ENCODE data around the gene AKTIP. TPM values are rescaled to one million over a fixed set of nuclear protein-coding genes. Genes with fewer than 3 reads are reported as not detected.

AKTIP gene
- total RNA-seq, 5 donors from 2014 or later (not counting 1 experiment from before 2014, with no cell fraction given), result 56.3 to 96.8 (median 70.6) TPM

GRCh38 chr16:53484542-53484941 lies 18.5 kb downstream of the AKTIP start:
- Histone ChIP-seq H3K27ac (ENCODE audit: low read length) (no peak overlapping the region), H3K9me3 (peaks cover 9% of the 10 kb centered on the region), H3K36me3 (ENCODE audit: control insufficient read depth in 2 of 2, extremely low read depth in 1 of 2, insufficient read depth in 1 of 2, low read length in 1 of 2) (peaks cover 14 to 89% of the 10 kb centered on the region in 2 donors), H3K4me1 (ENCODE audit: control insufficient read depth in 1 of 2, extremely low read depth in 1 of 2, insufficient read depth in 2 of 2, low read length in 2 of 2) (peaks cover 0 to 3% of the 10 kb centered on the region in 2 experiments), H3K4me3 (ENCODE audit: control insufficient read depth in 1 of 2, extremely low read depth in 1 of 2, low read length in 1 of 2) (no peak overlapping the region), H3K27me3 (replicated peaks in 1 of 2; ENCODE audit: control insufficient read depth in 2 of 2, extremely low read depth in 1 of 2, insufficient read depth in 2 of 2, low read length in 1 of 2) (no peaks in the 10 kb centered on the region)
- Mint-ChIP-seq H3K4me1 (peaks cover 35 to 48% (median 39%) of the 10 kb centered on the region in 3 donors), H3K36me3 (peaks cover 86% of the 10 kb centered on the region), H3K4me3 (no peak overlapping the region), H3K27ac (peak overlapping the region in 1 of 2 donors; percentile 38), H3K27me3 (no peaks in the 10 kb centered on the region), H3K9me3 (peaks cover 12 to 30% (median 25%) of the 10 kb centered on the region in 3 donors)
- POLR2A ChIA-PET, result no interaction called here
- WGBS (ENCODE audit: insufficient coverage), result no CpG with 5 or more reads among the region's 2 CpGs
- no peak for ATAC-seq (replicated peaks in 1 of 4)
- DNase-seq, result no peak
- CTCF ChIA-PET, result no interaction called here

- Histone ChIP-seq H3K4me3 (ENCODE audit: control insufficient read depth in 1 of 2, extremely low read depth in 1 of 2, low read length in 1 of 2) (no peak overlapping the region), H3K27ac (ENCODE audit: low read length) (peak overlapping the region; percentile 30), H3K27me3 (replicated peaks in 1 of 2; ENCODE audit: control insufficient read depth in 2 of 2, extremely low read depth in 1 of 2, insufficient read depth in 2 of 2, low read length in 1 of 2) (no peaks in the 10 kb centered on the region), H3K9me3 (peaks cover 9% of the 10 kb centered on the region), H3K36me3 (ENCODE audit: control insufficient read depth in 2 of 2, extremely low read depth in 1 of 2, insufficient read depth in 1 of 2, low read length in 1 of 2) (peaks cover 21 to 97% of the 10 kb centered on the region in 2 donors), H3K4me1 (ENCODE audit: control insufficient read depth in 1 of 2, extremely low read depth in 1 of 2, insufficient read depth in 2 of 2, low read length in 2 of 2) (peaks cover 5 to 9% of the 10 kb centered on the region in 2 experiments)
- Mint-ChIP-seq H3K36me3 (peaks cover 93% of the 10 kb centered on the region), H3K4me3 (no peak overlapping the region), H3K4me1 (peaks cover 35 to 44% (median 44%) of the 10 kb centered on the region in 3 donors), H3K9me3 (peaks cover 16 to 32% (median 23%) of the 10 kb centered on the region in 3 donors), H3K27ac (peak overlapping the region; percentile 58 to 72), H3K27me3 (no peaks in the 10 kb centered on the region)
- ATAC-seq (replicated peaks in 1 of 4) (no peak), DNase-seq (no peak)
- ChIA-PET POLR2A (interaction anchor here in 1 of 2 donors (0.7 kb wide), 1 partner anchor 40 kb away, joined by 9 read pairs; no protein-coding TSS in a partner anchor), CTCF (interaction anchor here in 1 of 2 donors (0.6 kb wide), 1 partner anchor 72 kb away, joined by 4 read pairs; no protein-coding TSS in a partner anchor)
- WGBS (ENCODE audit: insufficient coverage), result 95% methylated on average over 2 of the region's 2 CpGs
Measured at GRCh38 chr16:53482123-53482522, 20.9 kb downstream of the AKTIP start.

- no peak overlapping the region for H3K4me3 ChIP-seq (ENCODE audit: control insufficient read depth in 1 of 2, extremely low read depth in 1 of 2, low read length in 1 of 2)
- no CpG with 5 or more reads among the region's 1 CpG for WGBS (ENCODE audit: insufficient coverage)
- H3K27ac ChIP-seq (ENCODE audit: low read length), result peak overlapping the region; percentile 34
- H3K4me1 ChIP-seq (ENCODE audit: control insufficient read depth in 1 of 2, extremely low read depth in 1 of 2, insufficient read depth in 2 of 2, low read length in 2 of 2), result peaks cover 5 to 13% of the 10 kb centered on the region in 2 experiments
- ATAC-seq (replicated peaks in 1 of 4) (no peak), DNase-seq (no peak)
- peak overlapping the region; percentile 79 to 85 for H3K27ac Mint-ChIP-seq
- ChIA-PET CTCF (interaction anchor here in 1 of 2 donors (0.5 kb wide), 1 partner anchor 23 kb away, joined by 4 read pairs; no protein-coding TSS in a partner anchor), POLR2A (no interaction called here)
- H3K27me3 Mint-ChIP-seq, result no peaks in the 10 kb centered on the region
- peaks cover 92% of the 10 kb centered on the region for H3K36me3 Mint-ChIP-seq
- peaks cover 4% of the 10 kb centered on the region for H3K9me3 ChIP-seq
- peaks cover 8 to 21% (median 11%) of the 10 kb centered on the region in 3 donors for H3K9me3 Mint-ChIP-seq
- H3K27me3 ChIP-seq (replicated peaks in 1 of 2; ENCODE audit: control insufficient read depth in 2 of 2, extremely low read depth in 1 of 2, insufficient read depth in 2 of 2, low read length in 1 of 2), result no peaks in the 10 kb centered on the region
- H3K4me3 Mint-ChIP-seq, result no peak overlapping the region
- H3K36me3 ChIP-seq (ENCODE audit: control insufficient read depth in 2 of 2, extremely low read depth in 1 of 2, insufficient read depth in 1 of 2, low read length in 1 of 2), result peaks cover 21 to 92% of the 10 kb centered on the region in 2 donors
- H3K4me1 Mint-ChIP-seq, result peaks cover 48 to 59% (median 54%) of the 10 kb centered on the region in 3 donors
Measured at GRCh38 chr16:53480394-53480793, 22.6 kb downstream of the AKTIP start.

- ChIA-PET POLR2A (interaction anchor here in 1 of 2 donors (0.6 kb wide), 1 partner anchor 29 kb away, joined by 9 read pairs; no protein-coding TSS in a partner anchor), CTCF (interaction anchor here (0.6 to 0.7 kb wide), 2 partner anchors 27 to 104 kb away, joined by 4 to 5 read pairs; no protein-coding TSS in a partner anchor)
- Mint-ChIP-seq H3K4me1 (peaks cover 57 to 66% (median 64%) of the 10 kb centered on the region in 3 donors), H3K4me3 (peak overlapping the region in 1 of 3 donors; percentile 42), H3K27me3 (no peaks in the 10 kb centered on the region), H3K9me3 (peaks cover 2 to 12% (median 8%) of the 10 kb centered on the region in 3 donors), H3K36me3 (peaks cover 89% of the 10 kb centered on the region), H3K27ac (peak overlapping the region; percentile 79 to 85)
- ATAC-seq (replicated peaks in 1 of 4) (no peak), DNase-seq (no peak)
- Histone ChIP-seq H3K9me3 (no peaks in the 10 kb centered on the region), H3K4me1 (ENCODE audit: control insufficient read depth in 1 of 2, extremely low read depth in 1 of 2, insufficient read depth in 2 of 2, low read length in 2 of 2) (peaks cover 5 to 17% of the 10 kb centered on the region in 2 experiments), H3K27ac (ENCODE audit: low read length) (no peak overlapping the region), H3K4me3 (ENCODE audit: control insufficient read depth in 1 of 2, extremely low read depth in 1 of 2, low read length in 1 of 2) (no peak overlapping the region), H3K36me3 (ENCODE audit: control insufficient read depth in 2 of 2, extremely low read depth in 1 of 2, insufficient read depth in 1 of 2, low read length in 1 of 2) (peaks cover 21 to 84% of the 10 kb centered on the region in 2 donors), H3K27me3 (replicated peaks in 1 of 2; ENCODE audit: control insufficient read depth in 2 of 2, extremely low read depth in 1 of 2, insufficient read depth in 2 of 2, low read length in 1 of 2) (no peaks in the 10 kb centered on the region)
- WGBS (ENCODE audit: insufficient coverage), result no CpG with 5 or more reads among the region's 5 CpGs
Measured at GRCh38 chr16:53478965-53479364, 24.0 kb downstream of the AKTIP start.

GRCh38 chr16:53476867-53477266 lies 26.1 kb downstream of the AKTIP start:
- Mint-ChIP-seq H3K9me3 (peaks cover 2 to 4% (median 4%) of the 10 kb centered on the region in 3 donors), H3K27me3 (no peaks in the 10 kb centered on the region), H3K36me3 (peaks cover 90% of the 10 kb centered on the region), H3K4me3 (peak overlapping the region in 2 of 3 donors; percentile 7 to 17), H3K4me1 (peaks cover 64 to 78% (median 68%) of the 10 kb centered on the region in 3 donors), H3K27ac (peak overlapping the region; percentile 64 to 79)
- Histone ChIP-seq H3K27me3 (replicated peaks in 1 of 2; ENCODE audit: control insufficient read depth in 2 of 2, extremely low read depth in 1 of 2, insufficient read depth in 2 of 2, low read length in 1 of 2) (no peaks in the 10 kb centered on the region), H3K27ac (ENCODE audit: low read length) (no peak overlapping the region), H3K4me1 (ENCODE audit: control insufficient read depth in 1 of 2, extremely low read depth in 1 of 2, insufficient read depth in 2 of 2, low read length in 2 of 2) (peaks cover 5 to 17% of the 10 kb centered on the region in 2 experiments), H3K9me3 (peaks cover 5% of the 10 kb centered on the region), H3K36me3 (ENCODE audit: control insufficient read depth in 2 of 2, extremely low read depth in 1 of 2, insufficient read depth in 1 of 2, low read length in 1 of 2) (peaks cover 19 to 80% of the 10 kb centered on the region in 2 donors), H3K4me3 (ENCODE audit: control insufficient read depth in 1 of 2, extremely low read depth in 1 of 2, low read length in 1 of 2) (no peak overlapping the region)
- POLR2A ChIA-PET, result interaction anchor here in 1 of 2 donors (0.7 kb wide), 1 partner anchor 9 kb away, joined by 3 read pairs; no protein-coding TSS in a partner anchor
- no CpG with 5 or more reads among the region's 2 CpGs for WGBS (ENCODE audit: insufficient coverage)
- CTCF ChIA-PET, result no interaction called here
- DNase-seq, result no peak
- no peak for ATAC-seq (replicated peaks in 1 of 4)

GRCh38 chr16:53465606-53466280 lies 37.3 kb downstream of the AKTIP start:
- ATAC-seq (replicated peaks in 1 of 4), result peak in 1 of 4 experiments; percentile 36
- H3K4me3 ChIP-seq (ENCODE audit: control insufficient read depth in 1 of 2, extremely low read depth in 1 of 2, low read length in 1 of 2), result no peak overlapping the region
- Mint-ChIP-seq H3K27me3 (no peaks in the 10 kb centered on the region), H3K27ac (peak overlapping the region; percentile 86 to 87), H3K36me3 (peaks cover 55% of the 10 kb centered on the region), H3K4me1 (peaks cover 56 to 58% (median 57%) of the 10 kb centered on the region in 3 donors), H3K9me3 (no peaks in the 10 kb centered on the region), H3K4me3 (peak overlapping the region in 1 of 3 donors; percentile 44)
- peaks cover 17 to 39% of the 10 kb centered on the region in 2 experiments for H3K4me1 ChIP-seq (ENCODE audit: control insufficient read depth in 1 of 2, extremely low read depth in 1 of 2, insufficient read depth in 2 of 2, low read length in 2 of 2)
- no peaks in the 10 kb centered on the region for H3K9me3 ChIP-seq
- peaks cover 7 to 75% of the 10 kb centered on the region in 2 donors for H3K36me3 ChIP-seq (ENCODE audit: control insufficient read depth in 2 of 2, extremely low read depth in 1 of 2, insufficient read depth in 1 of 2, low read length in 1 of 2)
- ChIA-PET CTCF (no interaction called here), POLR2A (no interaction called here)
- no peak overlapping the region for H3K27ac ChIP-seq (ENCODE audit: low read length)
- DNase-seq, result no peak
- H3K27me3 ChIP-seq (replicated peaks in 1 of 2; ENCODE audit: control insufficient read depth in 2 of 2, extremely low read depth in 1 of 2, insufficient read depth in 2 of 2, low read length in 1 of 2), result no peaks in the 10 kb centered on the region
- WGBS (ENCODE audit: insufficient coverage), result 100% methylated on average over 2 of the region's 6 CpGs
